Erythroblast (primary cell): ENCODE results near the gene CAMK1D.

Experiments
- DNase-seq, 2 experiments: peaks; one replicate each; lab custom pipeline; 2025; lab: John Stamatoyannopoulos, UW
- GATA1 ChIP-seq: IDR thresholded peaks from 2 replicates; pipeline ENCODE4 v1.6.1; 2011; ENCODE audit warnings: low read depth, mild to moderate bottlenecking, control low read depth, low read length, moderate library complexity
- POLR2A ChIP-seq: IDR thresholded peaks from 2 replicates; pipeline ENCODE4 v1.6.1; 2011; ENCODE audit warnings: mild to moderate bottlenecking, low read length

Gene CAMK1D

GRCh38 chr10:12661671-12662070, 312.3 kb downstream of the CAMK1D start:
- TF ChIP-seq POLR2A (no peak), GATA1 (no peak)
- no peak for DNase-seq

GRCh38 chr10:12663863-12664262, 314.5 kb downstream of the CAMK1D start:
- TF ChIP-seq GATA1 (no peak), POLR2A (no peak)

GRCh38 chr10:12665501-12665900, 316.2 kb downstream of the CAMK1D start:
- TF ChIP-seq POLR2A: no peak
- no peak for TF ChIP-seq GATA1

More at GRCh38 chr10:12663863-12664262, 314.5 kb downstream of the CAMK1D start:
- no peak for DNase-seq

GRCh38 chr10:12667052-12667451, 317.7 kb downstream of the CAMK1D start:
- no peak for TF ChIP-seq GATA1
- no peak for TF ChIP-seq POLR2A
- DNase-seq: no peak

More at GRCh38 chr10:12665501-12665900, 316.2 kb downstream of the CAMK1D start:
- DNase-seq: no peak

GRCh38 chr10:12668634-12669033, 319.3 kb downstream of the CAMK1D start:
- no peak for DNase-seq
- no peak for TF ChIP-seq GATA1
- TF ChIP-seq POLR2A: no peak

GRCh38 chr10:12670004-12670403, 320.7 kb downstream of the CAMK1D start:
- TF ChIP-seq POLR2A (no peak), GATA1 (no peak)
- DNase-seq: no peak

- no peak for TF ChIP-seq GATA1
- no peak for TF ChIP-seq POLR2A
- DNase-seq: no peak
These were observed 325.8 kb downstream of the CAMK1D start for GRCh38 chr10:12675186-12675585.

GRCh38 chr10:12679636-12680035, 330.3 kb downstream of the CAMK1D start:
- DNase-seq: no peak
- no peak for TF ChIP-seq POLR2A
- no peak for TF ChIP-seq GATA1

- TF ChIP-seq POLR2A (no peak), GATA1 (no peak)
- DNase-seq: no peak
These were observed 331.9 kb downstream of the CAMK1D start for GRCh38 chr10:12681252-12681651.

GRCh38 chr10:12684784-12685183, 335.4 kb downstream of the CAMK1D start:
- no peak for DNase-seq
- TF ChIP-seq GATA1 (no peak), POLR2A (no peak)

- no peak for DNase-seq
- no peak for TF ChIP-seq GATA1
- no peak for TF ChIP-seq POLR2A
These were observed 336.1 kb downstream of the CAMK1D start for GRCh38 chr10:12685261-12686058.

- DNase-seq: no peak
- TF ChIP-seq POLR2A: no peak
- no peak for TF ChIP-seq GATA1
These were observed 338.6 kb downstream of the CAMK1D start for GRCh38 chr10:12687996-12688395.

GRCh38 chr10:12689893-12690292, 340.5 kb downstream of the CAMK1D start:
- TF ChIP-seq POLR2A (no peak), GATA1 (no peak)
- DNase-seq: no peak

- no peak for DNase-seq
- TF ChIP-seq POLR2A: no peak
- no peak for TF ChIP-seq GATA1
These were observed 341.3 kb downstream of the CAMK1D start for GRCh38 chr10:12690525-12691126.
